C4-2B (cell line): ENCODE data around the gene NFKB1.

Experiments used
- H3K27ac ChIP-seq: fragments of 450-650 bp; 2 replicates; pipeline ENCODE4 v1.5.1; 2017
- CTCF ChIP-seq: fragments of 450-650 bp; conservative IDR thresholded peaks from 2 replicates; pipeline ENCODE4 v1.5.1; 2017; ENCODE audit warnings: mild to moderate bottlenecking
- ZFX ChIP-seq: fragments of 450-650 bp; IDR thresholded peaks from 2 replicates; pipeline ENCODE4 v1.6.1; 2017

The NFKB1 gene

GRCh38 chr4:102524691-102525090 lies 23.5 kb downstream of the NFKB1 start:
- H3K27ac ChIP-seq = no peak overlapping the region
- TF ChIP-seq CTCF (no peak), ZFX (no peak)

- no peak for TF ChIP-seq ZFX
- TF ChIP-seq CTCF = no peak
- no peak overlapping the region for H3K27ac ChIP-seq
Measured at GRCh38 chr4:102525097-102525496, 23.9 kb downstream of the NFKB1 start.

GRCh38 chr4:102525504-102525903 lies 24.3 kb downstream of the NFKB1 start:
- TF ChIP-seq ZFX = no peak
- H3K27ac ChIP-seq = no peak overlapping the region

GRCh38 chr4:102526532-102526931 lies 25.4 kb downstream of the NFKB1 start:
- TF ChIP-seq ZFX (no peak), CTCF (no peak)
- H3K27ac ChIP-seq = no peak overlapping the region

- TF ChIP-seq CTCF = no peak
- no peak for TF ChIP-seq ZFX
- no peak overlapping the region for H3K27ac ChIP-seq
Measured at GRCh38 chr4:102527695-102528283, 26.6 kb downstream of the NFKB1 start.

GRCh38 chr4:102529977-102530376 lies 28.8 kb downstream of the NFKB1 start:
- no peak overlapping the region for H3K27ac ChIP-seq
- TF ChIP-seq ZFX (no peak), CTCF (no peak)

- no peak for TF ChIP-seq ZFX
- TF ChIP-seq CTCF = no peak
- H3K27ac ChIP-seq = no peak overlapping the region
Measured at GRCh38 chr4:102530986-102531385, 29.8 kb downstream of the NFKB1 start.

GRCh38 chr4:102531462-102531861 lies 30.3 kb downstream of the NFKB1 start:
- no peak for TF ChIP-seq CTCF
- TF ChIP-seq ZFX = no peak
- no peak overlapping the region for H3K27ac ChIP-seq
